Kidney (tissue), 14 donors: ENCODE measurements around the gene LENG1. TPM values are rescaled to one million over a fixed set of nuclear protein-coding genes. Genes with fewer than 3 reads are reported as not detected.
"Not testable (repeated sequence)": the region's sequence is repeated elsewhere in the genome, so short reads cannot be mapped to it uniquely, and the experiment has no call there.

Experiments used
- DNase-seq, 5 donors: peaks; one replicate each; pipeline ENCODE4 v3.0.0-alpha.2; 2013 to 2020
- FAIRE-seq: peaks from 2 replicates; lab custom pipeline; 2012; peaks lifted over from hg19 to GRCh38; lab: Jason Lieb, UNC
- H3K27ac ChIP-seq, 2 donors: one replicate each; pipeline ENCODE4 v1.7.0; 2013; ENCODE audit warnings: low read depth in 2 of 2, low read length in 2 of 2, inconsistent platforms in 1 of 2
- H3K27me3 ChIP-seq: one replicate; pipeline ENCODE4 v1.7.1; 2013; ENCODE audit warnings: low read length, inconsistent platforms; ENCODE audit not compliant: control insufficient read depth, insufficient read depth
- H3K36me3 ChIP-seq, 3 donors: one replicate each; pipeline versions ENCODE4 v1.7.0 to v1.7.1; 2013; ENCODE audit warnings: low read length in 3 of 3, control low read depth in 1 of 3, inconsistent platforms in 1 of 3; ENCODE audit not compliant: insufficient read depth in 3 of 3, control insufficient read depth in 2 of 3
- H3K4me1 ChIP-seq, 3 donors: one replicate each; pipeline versions ENCODE4 v1.7.0 to v1.7.1; 2013; ENCODE audit warnings: low read length in 3 of 3, inconsistent platforms in 1 of 3, low read depth in 1 of 3; ENCODE audit not compliant: control insufficient read depth in 2 of 3, insufficient read depth in 2 of 3
- H3K4me3 ChIP-seq, 3 donors: one replicate each; pipeline versions ENCODE4 v1.7.0 to v1.8.1; 2013; ENCODE audit warnings: low read length in 3 of 3, control low read depth in 1 of 3, inconsistent platforms in 1 of 3
- H3K9ac ChIP-seq, 3 donors: one replicate each; pipeline versions ENCODE4 v1.7.0 to v1.7.1; 2013; ENCODE audit warnings: low read length in 3 of 3, control low read depth in 1 of 3, inconsistent platforms in 1 of 3
- H3K9me3 ChIP-seq, 3 donors: one replicate each; pipeline versions ENCODE4 v1.7.0 to v1.7.1; 2013; ENCODE audit warnings: low read length in 3 of 3, control low read depth in 1 of 3, inconsistent platforms in 1 of 3; ENCODE audit not compliant: control insufficient read depth in 2 of 3, insufficient read depth in 1 of 3
- intact Hi-C: fragments of 100-400 bp; cut with DNase I; formaldehyde crosslinking; loops from one replicate; pipeline ENCODE4 v1.11.1; 2022
- polyA plus RNA-seq: library from polyadenylated mRNA; stranded (reverse); fragments of 350-450 nt; fragmentation: Illumina TruSeq; extraction: RNeasy Lipid Tissue Mini Kit (QIAGEN cat#74804); gene quantifications from one replicate; pipeline ENCODE4 v1.2.3, GENCODE V29; 2014; ENCODE audit warnings: low read depth, low replicate concordance; ENCODE audit not compliant: insufficient read depth
- total RNA-seq: library from RNA; stranded (reverse); fragmentation: NEBNext Ultra II Directional; extraction: Animal tissue kit (Norgen Biotek cat#: 25700); gene quantifications from one replicate; pipeline ENCODE4 v1.2.1, GENCODE V29; 2021
- TF ChIP-seq, protein P1 (sequence below): IDR thresholded peaks from 3 replicates; pipeline ENCODE4 v1.5.1; 2012; ENCODE audit warnings: mild to moderate bottlenecking, moderate library complexity, borderline replicate concordance; ENCODE audit not compliant: insufficient read depth; ENCODE audit errors: extremely low read depth
- donor health status: control.
- donor health status: control.
- donor health status: control.
- donor health status: control.
- donor health status: control.
- donor health status: DM: yes; HTN: yes; CAD: no.
- donor health status: Normal renal cell carcinoma (clear cell type).

The LENG1 gene
- total and polyA plus RNA-seq, 2 donors from 2014 or later = 8.0 to 12.2 TPM

DNA sequence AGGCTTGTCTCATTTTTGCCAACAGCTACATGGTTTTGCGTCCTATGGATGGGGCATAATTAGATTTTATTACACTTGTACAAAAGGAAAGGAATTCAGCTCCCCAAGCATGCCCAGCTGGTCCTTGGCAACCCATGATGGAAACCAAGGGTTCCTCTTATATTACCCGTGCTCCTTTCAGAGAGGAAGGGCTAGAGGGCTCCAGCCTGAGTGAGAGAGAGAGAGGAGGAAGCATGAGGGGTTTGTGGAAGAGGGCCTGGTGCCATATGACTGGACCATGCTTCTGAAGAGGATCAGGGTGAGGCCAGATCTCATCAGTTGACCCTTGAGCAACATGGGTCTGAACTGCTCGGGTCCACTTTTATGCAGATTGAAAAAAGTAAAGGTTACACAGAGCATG, 37.6 kb upstream of the LENG1 start:
- TF ChIP-seq, protein P1, sequence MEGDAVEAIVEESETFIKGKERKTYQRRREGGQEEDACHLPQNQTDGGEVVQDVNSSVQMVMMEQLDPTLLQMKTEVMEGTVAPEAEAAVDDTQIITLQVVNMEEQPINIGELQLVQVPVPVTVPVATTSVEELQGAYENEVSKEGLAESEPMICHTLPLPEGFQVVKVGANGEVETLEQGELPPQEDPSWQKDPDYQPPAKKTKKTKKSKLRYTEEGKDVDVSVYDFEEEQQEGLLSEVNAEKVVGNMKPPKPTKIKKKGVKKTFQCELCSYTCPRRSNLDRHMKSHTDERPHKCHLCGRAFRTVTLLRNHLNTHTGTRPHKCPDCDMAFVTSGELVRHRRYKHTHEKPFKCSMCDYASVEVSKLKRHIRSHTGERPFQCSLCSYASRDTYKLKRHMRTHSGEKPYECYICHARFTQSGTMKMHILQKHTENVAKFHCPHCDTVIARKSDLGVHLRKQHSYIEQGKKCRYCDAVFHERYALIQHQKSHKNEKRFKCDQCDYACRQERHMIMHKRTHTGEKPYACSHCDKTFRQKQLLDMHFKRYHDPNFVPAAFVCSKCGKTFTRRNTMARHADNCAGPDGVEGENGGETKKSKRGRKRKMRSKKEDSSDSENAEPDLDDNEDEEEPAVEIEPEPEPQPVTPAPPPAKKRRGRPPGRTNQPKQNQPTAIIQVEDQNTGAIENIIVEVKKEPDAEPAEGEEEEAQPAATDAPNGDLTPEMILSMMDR = no peak
- intact Hi-C loops = no loop called here
- FAIRE-seq (no peak), DNase-seq (peak in 1 of 5 donors; percentile 3)
- Histone ChIP-seq H3K9me3 (no peaks in the 10 kb centered on the region), H3K4me3 (no peak overlapping the region), H3K9ac (no peak overlapping the region), H3K27ac (no peak overlapping the region), H3K27me3 (no peaks in the 10 kb centered on the region), H3K36me3 (peaks cover 4 to 9% (median 5%) of the 10 kb centered on the region in 3 donors), H3K4me1 (peaks cover 3 to 11% (median 5%) of the 10 kb centered on the region in 3 donors)

DNA sequence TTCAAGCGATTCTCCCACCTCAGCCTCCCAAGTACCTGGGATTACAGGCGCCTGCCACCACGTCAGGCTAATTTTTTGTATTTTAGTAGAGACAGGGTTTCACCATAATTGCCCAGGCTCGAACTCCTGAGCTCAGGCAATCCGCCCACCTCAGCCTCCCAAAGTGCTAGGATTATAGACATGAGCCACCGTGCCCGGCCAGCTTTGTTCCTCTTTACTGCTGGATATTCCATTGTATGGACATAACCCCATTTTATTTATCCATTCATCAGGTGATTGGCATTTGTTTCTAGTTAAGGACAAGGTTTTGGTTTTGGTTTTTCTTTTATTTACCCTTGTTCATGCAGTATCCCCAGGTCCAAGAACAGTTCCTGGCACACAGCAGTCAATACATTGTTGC, 37.0 kb upstream of the LENG1 start:
- TF ChIP-seq, protein P1 = no peak
- H3K4me1 ChIP-seq = peaks cover 3 to 11% (median 6%) of the 10 kb centered on the region in 3 donors
- H3K27me3 ChIP-seq = no peaks in the 10 kb centered on the region
- FAIRE-seq (no peak), DNase-seq (peak in 1 of 5 donors; percentile 46)
- H3K9ac ChIP-seq = no peak overlapping the region
- no peaks in the 10 kb centered on the region for H3K9me3 ChIP-seq
- H3K4me3 ChIP-seq = no peak overlapping the region
- no peak overlapping the region for H3K27ac ChIP-seq
- H3K36me3 ChIP-seq = peaks cover under 1 to 8% (median 4%) of the 10 kb centered on the region in 3 donors
- intact Hi-C loops = no loop called here

DNA sequence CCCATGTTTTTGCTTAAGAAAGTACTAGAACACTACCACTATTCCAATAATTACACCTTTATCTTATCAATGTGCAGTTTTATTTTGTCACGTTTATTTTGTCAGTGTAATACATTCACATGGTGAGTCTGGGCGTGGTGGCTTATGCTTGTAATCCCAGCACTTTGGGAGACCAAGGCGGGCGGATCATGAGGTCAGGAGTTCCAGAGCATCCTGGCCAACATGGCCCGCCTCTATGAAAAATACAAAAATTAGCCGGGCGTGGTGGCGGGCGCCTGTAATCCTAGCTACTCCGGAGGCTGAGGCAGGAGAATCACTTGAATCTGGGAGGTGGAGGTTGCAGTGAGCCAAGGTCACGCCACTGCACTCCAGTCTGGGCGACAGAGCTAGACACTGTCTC, 34.9 kb upstream of the LENG1 start:
- H3K9ac ChIP-seq, intact Hi-C loops, H3K4me1 ChIP-seq, H3K27me3 ChIP-seq, H3K27ac ChIP-seq, H3K9me3 ChIP-seq, H3K36me3 ChIP-seq, H3K4me3 ChIP-seq, FAIRE-seq: not testable (repeated sequence)
- DNase-seq = peak in 1 of 5 donors; percentile 29

DNA sequence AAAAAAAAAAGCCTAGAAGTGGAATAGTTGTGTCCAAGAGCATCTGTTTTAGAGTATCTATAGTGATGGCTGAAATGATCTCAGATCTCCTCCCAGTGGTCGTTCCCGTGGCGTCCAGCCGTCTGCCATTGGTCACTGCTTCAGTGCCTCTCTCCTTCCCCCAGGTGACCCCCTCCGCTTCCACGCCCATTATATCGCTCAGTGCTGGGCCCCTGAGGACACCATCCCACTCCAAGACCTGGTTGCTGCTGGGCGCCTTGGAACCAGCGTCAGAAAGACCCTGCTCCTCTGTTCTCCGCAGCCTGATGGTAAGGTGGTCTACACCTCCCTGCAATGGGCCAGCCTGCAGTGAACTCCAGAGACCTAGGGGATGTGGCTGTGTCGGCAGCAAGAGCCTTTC, 33.5 kb upstream of the LENG1 start:
- Histone ChIP-seq H3K27ac (no peak overlapping the region), H3K27me3 (no peaks in the 10 kb centered on the region), H3K9me3 (no peaks in the 10 kb centered on the region), H3K9ac (no peak overlapping the region), H3K4me1 (peaks cover 0 to 14% (median 13%) of the 10 kb centered on the region in 3 donors), H3K36me3 (peaks cover 0 to 8% (median 4%) of the 10 kb centered on the region in 3 donors), H3K4me3 (no peak overlapping the region)
- DNase-seq (peak in 2 of 5 donors; percentile 58 to 78), FAIRE-seq (no peak)
- intact Hi-C loops = no loop called here
- TF ChIP-seq, protein P1 = no peak
